Peyer's patch (tissue), 4 donors: ENCODE data around the gene SIPA1L3.

ENCODE experiments used
- POLR2A ChIP-seq, 2 donors: fragments of 450-650 bp; IDR thresholded peaks; one replicate each; pipeline ENCODE4 v1.5.1; 2017; ENCODE audit warnings: antibody characterized with exemption in 2 of 2, mild to moderate bottlenecking in 2 of 2, moderate library complexity in 2 of 2
- TF ChIP-seq, protein P1 (sequence below), 6 experiments: fragments of 450-650 bp in 4 of 6; fragments of 200-600 bp in 2 of 6; sonication (generic) in 1 of 6; IDR thresholded peaks; one replicate each; pipeline ENCODE4 v1.5.1; 2017 to 2019; ENCODE audit warnings: antibody characterized with exemption in 6 of 6, mild to moderate bottlenecking in 3 of 6, moderate library complexity in 1 of 6

DNA sequence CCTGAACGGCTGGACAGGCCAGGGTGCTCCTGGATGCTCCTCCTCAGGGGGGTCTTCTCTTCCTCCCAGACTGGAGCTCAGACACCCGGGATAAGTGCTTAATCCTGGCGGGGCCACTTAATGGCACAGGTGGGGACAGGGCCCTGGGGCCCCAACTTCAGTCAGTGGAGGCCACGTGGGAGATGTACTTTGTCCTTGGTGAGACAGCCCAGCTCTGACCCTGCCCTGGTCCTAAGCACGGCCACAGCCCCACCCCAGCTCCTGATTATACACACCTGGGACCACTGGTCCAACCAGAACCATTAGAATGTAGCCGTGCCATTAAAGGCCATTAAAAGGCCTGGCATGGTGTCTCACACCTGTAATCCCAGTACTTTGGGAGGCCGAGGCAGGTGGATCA, 341.4 kb downstream of the SIPA1L3 start:
- TF ChIP-seq, protein P1, sequence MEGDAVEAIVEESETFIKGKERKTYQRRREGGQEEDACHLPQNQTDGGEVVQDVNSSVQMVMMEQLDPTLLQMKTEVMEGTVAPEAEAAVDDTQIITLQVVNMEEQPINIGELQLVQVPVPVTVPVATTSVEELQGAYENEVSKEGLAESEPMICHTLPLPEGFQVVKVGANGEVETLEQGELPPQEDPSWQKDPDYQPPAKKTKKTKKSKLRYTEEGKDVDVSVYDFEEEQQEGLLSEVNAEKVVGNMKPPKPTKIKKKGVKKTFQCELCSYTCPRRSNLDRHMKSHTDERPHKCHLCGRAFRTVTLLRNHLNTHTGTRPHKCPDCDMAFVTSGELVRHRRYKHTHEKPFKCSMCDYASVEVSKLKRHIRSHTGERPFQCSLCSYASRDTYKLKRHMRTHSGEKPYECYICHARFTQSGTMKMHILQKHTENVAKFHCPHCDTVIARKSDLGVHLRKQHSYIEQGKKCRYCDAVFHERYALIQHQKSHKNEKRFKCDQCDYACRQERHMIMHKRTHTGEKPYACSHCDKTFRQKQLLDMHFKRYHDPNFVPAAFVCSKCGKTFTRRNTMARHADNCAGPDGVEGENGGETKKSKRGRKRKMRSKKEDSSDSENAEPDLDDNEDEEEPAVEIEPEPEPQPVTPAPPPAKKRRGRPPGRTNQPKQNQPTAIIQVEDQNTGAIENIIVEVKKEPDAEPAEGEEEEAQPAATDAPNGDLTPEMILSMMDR (IDR thresholded peaks at IDR 0.05): no peak
- no peak for TF ChIP-seq POLR2A (IDR thresholded peaks at IDR 0.05)
